NCI-H128 (cell line): Measurements from ENCODE around the gene COLQ.
"Not testable (repeated sequence)": the region's sequence is repeated elsewhere in the genome, so short reads cannot be mapped to it uniquely, and the experiment has no call there.

Experiments used
- DNase-seq: peaks from one replicate; lab custom pipeline; 2025; ENCODE audit not compliant: unreplicated experiment; lab: John Stamatoyannopoulos, UW

Gene COLQ

DNA sequence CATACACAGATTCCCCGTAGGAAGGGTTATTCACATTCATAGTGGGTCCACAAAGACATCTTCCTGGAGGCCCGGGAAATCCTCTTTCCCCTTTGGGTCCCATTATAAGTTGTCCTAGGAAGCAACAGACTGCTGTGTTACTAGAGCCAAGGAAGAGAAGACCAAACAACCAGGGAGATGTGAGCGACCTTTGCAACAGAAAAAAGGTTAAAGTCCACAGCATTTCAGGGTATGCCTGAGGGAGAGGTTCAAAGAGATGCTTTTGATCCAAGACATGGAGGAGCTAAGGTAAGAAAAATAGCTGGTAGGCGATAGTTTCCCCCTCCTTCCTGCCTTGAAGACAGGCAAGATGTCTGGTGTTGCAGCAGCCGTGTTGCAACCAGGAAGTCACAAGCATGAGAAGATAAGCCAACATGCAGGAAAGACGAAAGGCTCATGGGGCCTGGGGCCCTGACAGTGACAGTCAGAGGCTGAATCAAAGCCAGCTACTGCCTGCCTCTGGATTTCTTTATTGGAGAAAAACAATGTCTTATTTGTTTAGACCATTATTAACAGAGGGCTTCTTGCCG is 63.2 kb downstream of the COLQ start:
- no peak for DNase-seq

GRCh38 chr3:15456915-15457314 is 64.6 kb downstream of the COLQ start:
- DNase-seq: not testable (repeated sequence)

DNA sequence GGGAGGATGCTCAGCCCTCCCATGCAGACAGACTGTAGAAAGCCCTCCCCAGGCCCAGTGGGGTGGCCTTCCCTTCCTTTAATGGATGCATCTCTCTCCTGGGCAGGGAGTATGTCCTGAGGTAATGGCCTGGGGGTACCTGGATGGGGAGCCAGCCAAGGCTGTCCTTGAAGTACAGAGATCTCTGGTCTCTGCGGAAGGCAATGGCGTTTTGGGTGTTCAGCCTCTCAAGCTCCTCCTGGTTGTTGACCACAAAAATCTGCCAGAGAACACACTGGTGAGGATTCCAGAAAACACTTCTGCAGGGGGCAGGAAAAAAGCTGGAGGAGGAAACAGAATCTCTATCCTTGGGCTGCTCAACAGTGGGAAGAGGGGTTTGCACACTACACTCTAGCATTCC is 65.2 kb downstream of the COLQ start:
- DNase-seq: no peak

DNA sequence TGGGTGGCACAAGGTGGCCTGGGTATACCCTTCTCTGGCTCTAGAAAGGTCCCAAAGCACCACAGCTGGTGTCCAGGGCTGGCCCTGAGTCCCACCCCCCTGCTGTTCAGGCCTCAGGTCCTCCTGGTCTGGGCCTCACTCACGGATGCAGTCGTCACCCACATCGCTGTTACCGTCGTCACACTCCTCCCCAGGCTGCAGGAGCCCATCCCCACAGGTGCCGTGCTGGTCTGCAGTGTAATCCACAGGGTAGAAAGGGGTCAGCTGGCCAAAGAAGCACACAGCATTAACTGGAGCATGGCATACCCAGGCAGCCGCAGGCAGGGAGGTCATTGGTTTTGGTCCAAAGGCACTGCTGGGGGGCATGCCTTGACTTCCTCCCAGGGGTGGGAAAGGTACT is 65.8 kb downstream of the COLQ start:
- DNase-seq: no peak

- no peak for DNase-seq
These were observed 66.5 kb downstream of the COLQ start for GRCh38 chr3:15454965-15455364.

DNA sequence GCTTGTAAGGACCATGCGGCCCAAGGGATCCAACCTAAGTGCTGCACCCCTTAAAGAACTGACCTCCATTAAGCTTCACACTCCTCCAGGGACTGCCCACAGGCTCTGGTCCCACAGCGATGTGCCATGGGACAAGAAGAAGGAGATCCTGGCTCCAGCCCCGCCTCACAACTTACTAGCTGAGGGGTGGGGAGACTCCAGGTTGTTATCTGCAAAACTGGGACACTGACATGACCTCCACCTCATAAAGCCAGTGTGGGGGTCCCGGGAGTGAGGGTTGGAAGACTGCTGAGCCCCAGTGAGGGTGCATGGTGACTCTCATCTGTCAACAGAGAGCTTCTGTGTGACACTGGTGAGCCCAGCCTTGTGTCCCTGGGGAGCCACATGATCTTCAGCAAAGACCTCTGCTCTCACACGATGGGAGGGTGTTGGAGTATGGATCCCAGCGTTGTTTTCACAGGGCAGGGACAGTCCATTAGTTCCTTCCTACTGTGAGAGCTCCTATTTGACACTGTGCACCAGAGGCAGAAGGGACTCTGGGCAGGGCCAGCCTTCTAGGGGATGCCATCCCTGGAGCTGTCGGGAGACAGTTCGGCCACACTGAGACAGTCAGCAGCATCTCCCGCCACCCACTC is 67.4 kb downstream of the COLQ start:
- DNase-seq: no peak

- DNase-seq: no peak
These were observed 68.0 kb downstream of the COLQ start for GRCh38 chr3:15453501-15453900.

GRCh38 chr3:15452961-15453360 is 68.5 kb downstream of the COLQ start:
- DNase-seq: no peak

DNA sequence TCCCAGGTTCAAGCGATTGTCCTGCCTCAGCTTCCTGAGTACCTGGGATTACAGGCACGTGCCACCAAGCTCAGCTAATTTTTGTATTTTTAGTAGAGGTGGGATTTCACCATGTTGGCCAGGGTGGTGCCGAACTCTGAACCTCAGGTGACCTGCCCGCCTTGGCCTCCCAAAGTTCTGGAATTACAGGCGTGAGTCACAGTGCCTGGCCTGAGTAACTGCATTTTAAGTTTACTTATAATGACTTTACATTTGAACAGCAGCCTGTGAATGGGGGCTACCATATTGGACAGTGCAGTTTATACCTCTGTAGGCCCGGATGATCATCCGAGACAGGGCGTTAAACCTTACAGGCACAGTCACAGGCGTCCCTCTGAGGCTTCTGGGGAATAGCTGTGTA is 69.3 kb downstream of the COLQ start:
- no peak for DNase-seq

GRCh38 chr3:15451216-15452113 is 70.0 kb downstream of the COLQ start:
- no peak for DNase-seq

GRCh38 chr3:15450438-15451215 is 70.9 kb downstream of the COLQ start:
- no peak for DNase-seq

DNA sequence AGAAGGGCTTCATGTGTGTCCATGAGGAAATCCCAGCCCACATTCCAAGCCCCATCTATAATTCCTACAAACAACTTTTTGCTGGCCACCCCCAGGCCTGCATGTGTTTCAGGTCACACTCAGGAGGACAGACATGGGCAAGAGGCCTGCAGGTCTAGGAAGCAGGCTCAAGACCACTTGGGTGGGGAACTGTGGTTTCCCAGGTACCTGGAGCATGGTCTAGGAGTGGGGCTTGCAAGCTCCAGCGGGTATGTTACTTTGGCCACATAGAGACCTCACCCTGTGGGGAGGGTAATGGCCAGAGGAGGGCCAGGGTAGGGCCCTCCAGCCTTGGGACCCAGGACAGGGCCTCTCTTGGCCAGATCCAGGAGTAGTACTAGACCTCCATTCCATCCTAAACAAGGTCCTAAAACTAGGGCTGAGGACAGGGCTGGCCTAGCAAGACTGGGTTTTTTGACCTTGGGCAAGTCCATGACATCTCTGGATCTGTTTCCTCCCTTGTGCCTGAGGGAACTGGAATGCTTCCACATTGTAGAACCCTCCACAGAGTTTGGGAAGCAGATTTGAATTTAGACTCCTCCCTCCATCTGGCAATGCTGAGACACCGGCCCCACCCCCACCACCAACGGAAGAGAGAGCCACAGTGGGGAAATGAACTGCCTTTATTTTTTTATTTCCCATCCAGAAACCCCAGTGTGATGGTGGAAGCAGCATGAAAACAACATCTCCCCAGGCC is 71.8 kb downstream of the COLQ start:
- no peak for DNase-seq

DNA sequence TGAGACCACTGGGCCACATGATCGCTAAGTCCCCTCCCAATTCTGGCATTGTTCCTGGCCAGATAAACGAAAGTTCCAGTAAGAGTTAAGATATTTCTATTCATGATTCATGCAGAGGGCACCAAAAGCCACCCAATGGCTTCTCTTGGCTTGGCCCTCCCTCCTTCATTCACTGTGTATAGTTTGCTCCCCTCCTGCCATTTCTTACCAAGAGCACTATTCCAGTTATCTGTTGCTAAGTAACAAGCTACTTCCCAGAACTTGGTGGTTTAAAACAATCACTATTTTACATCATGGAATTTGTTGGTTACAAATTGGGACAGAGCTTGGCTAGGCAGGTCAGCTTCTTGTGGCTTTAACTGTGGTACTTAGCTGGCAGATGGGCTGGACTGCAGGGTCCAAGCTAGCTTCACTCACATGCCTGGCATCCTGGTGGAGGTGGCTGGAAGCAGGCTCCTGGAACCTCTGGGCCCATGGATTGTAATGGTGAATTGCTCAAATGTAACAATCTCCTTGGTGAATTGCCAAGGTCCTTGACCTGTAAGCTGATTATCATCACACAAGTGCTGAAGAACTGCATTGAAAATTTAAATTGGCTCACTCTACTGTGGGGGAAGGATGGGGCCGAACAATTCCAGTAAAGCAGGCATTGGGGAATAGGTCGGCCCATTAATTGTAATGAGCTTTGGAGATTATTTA is 77.5 kb downstream of the COLQ start:
- no peak for DNase-seq

DNA sequence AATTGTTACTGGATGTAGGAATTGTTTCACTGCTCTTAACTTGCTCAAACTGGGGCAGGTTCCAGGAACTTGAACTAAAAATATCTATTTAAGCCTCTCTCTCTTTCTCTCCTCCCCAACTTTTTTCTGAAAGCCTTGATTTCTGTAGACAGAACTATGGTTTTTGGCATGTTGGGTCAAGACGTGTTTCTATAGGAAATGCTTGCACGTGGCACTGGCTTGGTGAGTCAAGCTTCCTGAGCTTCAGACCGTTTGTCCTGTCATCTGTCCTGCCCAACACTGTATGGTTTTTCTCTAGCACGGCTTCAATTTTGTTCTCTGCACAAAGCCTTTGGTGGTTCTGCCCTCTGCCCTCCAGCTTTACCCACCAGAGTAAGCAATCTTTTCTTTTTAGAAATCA is 80.6 kb downstream of the COLQ start:
- no peak for DNase-seq

- no peak for DNase-seq
These were observed 82.0 kb downstream of the COLQ start for GRCh38 chr3:15439476-15439875.

- DNase-seq: no peak
These were observed 82.5 kb downstream of the COLQ start for GRCh38 chr3:15438983-15439382.

- no peak for DNase-seq
These were observed 85.3 kb downstream of the COLQ start for GRCh38 chr3:15436246-15436645.

GRCh38 chr3:15434756-15435155 is 86.8 kb downstream of the COLQ start:
- no peak for DNase-seq

DNA sequence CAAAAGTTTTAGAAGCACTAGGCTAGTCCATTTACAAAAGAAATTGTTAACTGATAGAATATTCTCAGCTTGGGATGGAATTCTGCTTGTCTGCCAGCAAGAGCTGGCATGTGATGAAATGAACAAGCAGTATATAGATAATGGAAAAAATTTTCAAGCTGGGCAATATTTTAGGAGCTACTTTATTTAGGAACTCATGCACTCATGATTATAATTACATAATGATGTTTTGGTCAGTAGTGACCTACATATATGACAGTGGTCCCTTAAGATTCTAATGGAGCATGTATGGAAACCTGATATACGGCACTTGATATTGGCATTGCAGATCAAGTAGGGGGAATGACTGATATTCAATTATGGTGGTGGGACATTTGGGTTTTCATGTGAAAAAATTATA is 88.0 kb downstream of the COLQ start:
- no peak for DNase-seq

GRCh38 chr3:15431256-15431837 is 90.2 kb downstream of the COLQ start:
- no peak for DNase-seq
